Peyer's patch (tissue), 4 donors: ENCODE results near the gene MANEA. TPM values are rescaled to one million over a fixed set of nuclear protein-coding genes. Genes with fewer than 3 reads are reported as not detected.

Experiments
- DNase-seq, 3 donors: peaks; one replicate each; pipeline ENCODE4 v3.0.0-alpha.2; 2017 to 2019
- H3K27ac ChIP-seq, 4 donors: fragments of 200-600 bp; sonication (generic); one replicate each; pipeline ENCODE4 v1.5.1; 2016 to 2019
- H3K27me3 ChIP-seq, 2 donors: fragments of 200-600 bp; sonication (generic); one replicate each; pipeline ENCODE4 v1.5.1; 2019
- H3K36me3 ChIP-seq, 3 donors: fragments of 200-600 bp; sonication (generic); one replicate each; pipeline ENCODE4 v1.5.1; 2016 to 2019
- H3K4me1 ChIP-seq, 4 donors: fragments of 200-600 bp; sonication (generic); one replicate each; pipeline ENCODE4 v1.5.1; 2016 to 2019
- H3K4me3 ChIP-seq, 4 donors: fragments of 200-600 bp; sonication (generic); 1 replicate in 3 of 4; 2 replicates in 1 of 4; pipeline ENCODE4 v1.5.1; 2016 to 2019; ENCODE audit warnings: mild to moderate bottlenecking in 1 of 4
- H3K9me3 ChIP-seq, 4 donors: fragments of 200-600 bp; sonication (generic); one replicate each; pipeline ENCODE4 v1.5.1; 2016 to 2019; ENCODE audit warnings: mild to moderate bottlenecking in 1 of 4
- CTCF ChIP-seq, 6 experiments: fragments of 450-650 bp in 4 of 6; fragments of 200-600 bp in 2 of 6; sonication (generic) in 1 of 6; IDR thresholded peaks; one replicate each; pipeline ENCODE4 v1.5.1; 2017 to 2019; ENCODE audit warnings: antibody characterized with exemption in 6 of 6, mild to moderate bottlenecking in 3 of 6, moderate library complexity in 1 of 6
- POLR2A ChIP-seq, 2 donors: fragments of 450-650 bp; IDR thresholded peaks; one replicate each; pipeline ENCODE4 v1.5.1; 2017; ENCODE audit warnings: antibody characterized with exemption in 2 of 2, mild to moderate bottlenecking in 2 of 2, moderate library complexity in 2 of 2
- total RNA-seq, 4 donors: library from RNA; depleted of rRNA; stranded (reverse); fragments of >200 nt; gene quantifications; one replicate each; pipeline ENCODE4 v1.1.0, GENCODE V29; 2016

Gene MANEA
- total RNA-seq = 1 to 10 TPM; 4.1 to 9.2 (median 7.3) TPM

- TF ChIP-seq CTCF (IDR thresholded peaks at IDR 0.05) = peak in 2 of 6 experiments; percentile 6 to 13
- TF ChIP-seq POLR2A (IDR thresholded peaks at IDR 0.05) = peak; percentile 11 to 37
- Histone ChIP-seq H3K4me1 (peaks cover 0 to 18% (median 0%) of the 10 kb centered on the region in 4 donors), H3K36me3 (no peaks in the 10 kb centered on the region), H3K4me3 (peak within 1 kb of the TSS; percentile 56 to 64 (median 58)), H3K9me3 (no peaks in the 10 kb centered on the region), H3K27ac (peak within 1 kb of the TSS; percentile 78 to 87 (median 84)), H3K27me3 (no peaks in the 10 kb centered on the region)
- DNase-seq = peak; percentile 73 to 90 (median 89)
These were observed at the start of gene MANEA for GRCh38 chr6:95577304-95578105. Gene MANEA, plus strand, starts transcription at chr6:95577535. Its CDS starts 8,905 bp downstream, at chr6:95586440.

- no peak for TF ChIP-seq POLR2A (IDR thresholded peaks at IDR 0.05)
- no peak overlapping the region for H3K27ac ChIP-seq
- DNase-seq = no peak
- no peak overlapping the region for H3K4me3 ChIP-seq
- no peaks in the 10 kb centered on the region for H3K9me3 ChIP-seq
- H3K36me3 ChIP-seq = no peaks in the 10 kb centered on the region
- H3K4me1 ChIP-seq = no peaks in the 10 kb centered on the region
- H3K27me3 ChIP-seq = no peaks in the 10 kb centered on the region
These were observed 47.6 kb upstream of the MANEA start for GRCh38 chr6:95529762-95530161.

- no peaks in the 10 kb centered on the region for H3K4me1 ChIP-seq
- no peaks in the 10 kb centered on the region for H3K9me3 ChIP-seq
- H3K4me3 ChIP-seq = no peak overlapping the region
- no peaks in the 10 kb centered on the region for H3K36me3 ChIP-seq
- no peak overlapping the region for H3K27ac ChIP-seq
- no peaks in the 10 kb centered on the region for H3K27me3 ChIP-seq
- DNase-seq = no peak
- TF ChIP-seq POLR2A (IDR thresholded peaks at IDR 0.05) (no peak), CTCF (IDR thresholded peaks at IDR 0.05) (no peak)
These were observed 47.0 kb upstream of the MANEA start for GRCh38 chr6:95530176-95530819.

DNA sequence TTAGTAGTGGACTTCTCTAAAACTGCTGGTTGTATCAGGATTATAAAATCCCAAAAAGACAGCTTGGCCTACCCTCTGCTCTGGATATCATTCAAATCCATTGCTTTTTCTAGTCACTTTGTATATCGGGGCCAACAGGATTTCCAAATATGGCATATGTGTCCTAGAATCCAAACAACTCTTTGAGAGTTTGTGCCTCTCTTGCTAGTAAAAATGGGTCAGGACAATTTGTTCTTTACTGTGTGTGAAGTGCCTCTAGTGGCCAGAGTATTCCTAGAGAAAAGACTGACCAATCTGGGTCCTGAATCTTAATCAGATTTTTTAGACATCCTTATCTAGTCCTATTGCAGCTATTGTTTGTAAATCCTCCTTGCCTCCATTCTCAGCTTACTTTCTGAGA is 33.5 kb upstream of the MANEA start:
- Histone ChIP-seq H3K27ac (no peak overlapping the region), H3K27me3 (no peaks in the 10 kb centered on the region), H3K9me3 (no peaks in the 10 kb centered on the region), H3K4me1 (no peaks in the 10 kb centered on the region), H3K36me3 (no peaks in the 10 kb centered on the region), H3K4me3 (no peak overlapping the region)
- TF ChIP-seq POLR2A (IDR thresholded peaks at IDR 0.05) (no peak), CTCF (IDR thresholded peaks at IDR 0.05) (no peak)
- no peak for DNase-seq

DNA sequence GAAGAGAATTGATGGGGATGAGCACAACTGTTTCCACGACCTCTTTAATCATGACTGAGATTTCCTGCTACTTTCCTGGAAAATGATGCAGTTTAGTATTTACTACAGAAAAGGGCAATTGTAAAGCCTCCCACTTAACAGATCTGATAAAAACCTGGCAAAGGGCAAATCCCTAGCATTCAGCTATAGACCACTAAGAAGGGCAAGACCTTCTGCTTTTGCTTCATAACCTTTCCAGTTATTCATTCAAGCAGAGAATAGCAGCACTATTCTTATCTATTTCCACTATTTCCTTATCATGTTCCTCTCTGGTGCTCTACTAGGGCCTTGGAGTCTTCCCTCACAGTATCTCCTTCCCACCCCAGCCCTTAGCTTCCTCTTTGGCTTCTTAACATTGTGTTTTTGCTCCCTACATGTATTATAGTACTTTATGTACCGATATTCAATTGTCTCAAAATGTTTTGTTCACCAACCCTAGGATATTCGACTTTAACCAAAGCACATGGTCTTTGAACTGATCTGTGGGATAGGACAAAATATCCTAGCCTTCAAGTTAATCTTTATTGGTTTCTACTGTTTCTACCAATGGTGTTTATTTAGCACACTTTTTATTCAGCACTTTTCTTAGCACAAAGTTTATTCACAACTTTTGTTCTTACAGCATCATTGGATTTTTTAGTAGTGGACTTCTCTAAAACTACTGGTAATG is 32.7 kb upstream of the MANEA start:
- Histone ChIP-seq H3K36me3 (no peaks in the 10 kb centered on the region), H3K9me3 (no peaks in the 10 kb centered on the region), H3K27ac (peak overlapping the region in 2 of 4 donors; percentile 1 to 6), H3K27me3 (no peaks in the 10 kb centered on the region), H3K4me1 (no peaks in the 10 kb centered on the region), H3K4me3 (no peak overlapping the region)
- DNase-seq = no peak
- TF ChIP-seq CTCF (IDR thresholded peaks at IDR 0.05) (no peak), POLR2A (IDR thresholded peaks at IDR 0.05) (no peak)
